Fibroblast of mammary gland (primary cell): ENCODE results near the gene PAX9.

Experiments used
- DNase-seq: peaks from one replicate; pipeline ENCODE4 v3.0.0-alpha.2; 2010; ENCODE audit warnings: low read depth
- H3K4me3 ChIP-seq: 2 replicates; pipeline ENCODE4 v1.5.1; 2011; ENCODE audit warnings: low read depth, mild to moderate bottlenecking, low read length, moderate library complexity; ENCODE audit not compliant: control insufficient read depth
- TF ChIP-seq, protein P1 (sequence below): conservative IDR thresholded peaks from 2 replicates; pipeline ENCODE4 v1.5.1; 2011; ENCODE audit warnings: low read depth, low read length, inconsistent platforms; ENCODE audit not compliant: control insufficient read depth, insufficient read depth

Gene PAX9

GRCh38 chr14:36667679-36668078 is 6.0 kb downstream of the PAX9 start:
- DNase-seq, result no peak
- H3K4me3 ChIP-seq, result no peak overlapping the region
- TF ChIP-seq, protein P1, sequence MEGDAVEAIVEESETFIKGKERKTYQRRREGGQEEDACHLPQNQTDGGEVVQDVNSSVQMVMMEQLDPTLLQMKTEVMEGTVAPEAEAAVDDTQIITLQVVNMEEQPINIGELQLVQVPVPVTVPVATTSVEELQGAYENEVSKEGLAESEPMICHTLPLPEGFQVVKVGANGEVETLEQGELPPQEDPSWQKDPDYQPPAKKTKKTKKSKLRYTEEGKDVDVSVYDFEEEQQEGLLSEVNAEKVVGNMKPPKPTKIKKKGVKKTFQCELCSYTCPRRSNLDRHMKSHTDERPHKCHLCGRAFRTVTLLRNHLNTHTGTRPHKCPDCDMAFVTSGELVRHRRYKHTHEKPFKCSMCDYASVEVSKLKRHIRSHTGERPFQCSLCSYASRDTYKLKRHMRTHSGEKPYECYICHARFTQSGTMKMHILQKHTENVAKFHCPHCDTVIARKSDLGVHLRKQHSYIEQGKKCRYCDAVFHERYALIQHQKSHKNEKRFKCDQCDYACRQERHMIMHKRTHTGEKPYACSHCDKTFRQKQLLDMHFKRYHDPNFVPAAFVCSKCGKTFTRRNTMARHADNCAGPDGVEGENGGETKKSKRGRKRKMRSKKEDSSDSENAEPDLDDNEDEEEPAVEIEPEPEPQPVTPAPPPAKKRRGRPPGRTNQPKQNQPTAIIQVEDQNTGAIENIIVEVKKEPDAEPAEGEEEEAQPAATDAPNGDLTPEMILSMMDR, result no peak

DNA sequence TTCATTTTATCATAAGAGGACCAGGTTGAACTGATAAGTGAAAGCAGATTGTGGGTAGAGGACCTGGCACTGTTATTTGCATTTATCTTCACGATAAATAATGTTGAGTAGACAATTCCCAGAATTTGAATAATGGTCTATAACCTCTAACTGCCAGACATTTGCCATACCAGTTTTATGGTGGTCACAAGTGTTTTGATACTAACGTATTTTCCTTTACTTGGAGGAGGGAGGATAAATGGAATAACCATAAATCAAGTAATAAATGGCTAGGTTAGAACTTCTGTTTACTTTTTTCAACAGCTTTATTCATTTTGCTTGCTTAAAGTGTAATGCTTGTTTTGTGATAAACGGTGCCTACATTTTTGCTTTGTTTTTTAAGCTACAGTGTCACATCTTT is 9.5 kb downstream of the PAX9 start:
- DNase-seq, result no peak
- TF ChIP-seq, protein P1, result no peak
- no peak overlapping the region for H3K4me3 ChIP-seq

GRCh38 chr14:36672095-36672494 is 10.4 kb downstream of the PAX9 start:
- H3K4me3 ChIP-seq, result no peak overlapping the region
- TF ChIP-seq, protein P1, result no peak
- DNase-seq, result no peak

DNA sequence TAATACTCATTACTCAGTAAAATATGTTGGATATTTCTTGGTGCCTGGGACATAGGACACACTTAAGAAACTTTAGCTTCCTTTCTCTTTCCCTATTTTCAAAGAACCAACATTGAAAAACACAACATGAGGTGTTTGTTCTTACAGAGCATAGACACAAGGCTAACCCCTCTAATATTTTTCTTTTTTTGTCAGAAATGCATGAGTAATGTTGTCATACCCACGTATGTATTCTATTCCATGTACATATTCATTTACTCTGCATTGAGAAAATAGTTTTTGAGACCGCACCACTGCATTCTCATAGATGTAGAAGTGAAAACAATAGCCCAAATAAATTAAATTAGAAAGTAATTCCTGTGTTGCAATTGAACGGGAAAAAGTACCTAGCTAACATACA is 13.0 kb downstream of the PAX9 start:
- TF ChIP-seq, protein P1, result no peak

DNA sequence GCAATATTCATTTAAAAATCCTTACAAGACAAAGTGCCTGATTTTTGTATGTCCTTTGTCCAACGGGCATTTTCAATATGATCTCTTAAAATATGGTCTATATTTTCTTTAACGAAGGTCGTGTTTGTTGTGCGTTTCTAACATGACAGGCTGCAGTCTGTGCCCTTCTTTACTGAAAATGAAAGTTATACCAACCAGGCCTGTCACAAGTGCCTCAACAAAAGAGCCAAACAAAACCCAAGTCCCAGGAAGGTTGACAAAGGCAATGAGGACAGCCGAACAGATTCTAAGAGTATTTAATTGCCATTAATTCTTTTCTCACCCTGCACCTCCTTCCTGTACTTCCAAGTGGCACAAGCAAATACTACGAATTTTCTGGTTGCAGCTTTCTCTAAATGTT is 13.9 kb downstream of the PAX9 start:
- H3K4me3 ChIP-seq, result no peak overlapping the region
- TF ChIP-seq, protein P1, result no peak
- DNase-seq, result no peak

More for the DNA sequence above, 13.0 kb downstream of the PAX9 start:
- no peak for DNase-seq
- no peak overlapping the region for H3K4me3 ChIP-seq

DNA sequence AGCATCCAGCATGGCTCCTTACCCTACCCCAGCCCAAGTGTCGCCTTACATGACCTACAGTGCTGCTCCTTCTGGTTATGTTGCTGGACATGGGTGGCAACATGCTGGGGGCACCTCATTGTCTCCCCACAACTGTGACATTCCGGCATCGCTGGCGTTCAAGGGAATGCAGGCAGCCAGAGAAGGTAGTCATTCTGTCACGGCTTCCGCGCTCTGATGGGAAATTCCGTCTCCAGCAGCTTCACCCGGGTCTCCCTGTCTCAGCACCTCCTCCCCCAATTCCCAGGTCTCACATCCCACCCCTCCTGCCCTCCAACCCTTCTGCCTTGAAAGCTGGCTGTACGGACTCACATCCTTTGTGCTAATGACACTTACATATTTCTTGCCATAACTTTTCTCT is 14.6 kb downstream of the PAX9 start:
- TF ChIP-seq, protein P1, result no peak
- H3K4me3 ChIP-seq, result no peak overlapping the region
- DNase-seq, result no peak

GRCh38 chr14:36682338-36682737 is 20.7 kb downstream of the PAX9 start:
- TF ChIP-seq, protein P1, result no peak
- no peak for DNase-seq
- no peak overlapping the region for H3K4me3 ChIP-seq
